Fibroblast of the aortic adventitia (primary cell): ENCODE results near the gene DPY19L1. TPM values are rescaled to one million over a fixed set of nuclear protein-coding genes. Genes with fewer than 3 reads are reported as not detected.
A peak's percentile ranks its signal among the peaks of the same experiment; 100 is the strongest.
"Not testable (repeated sequence)": the region's sequence is repeated elsewhere in the genome, so short reads cannot be mapped to it uniquely, and the experiment has no call there.

Experiments
- DNase-seq: peaks from one replicate; pipeline ENCODE4 v3.0.0-alpha.2; 2010; ENCODE audit warnings: low read depth
- H3K4me3 ChIP-seq: 2 replicates; pipeline ENCODE4 v1.5.1; 2011; ENCODE audit warnings: low read depth, mild to moderate bottlenecking, control low read depth, low read length, moderate library complexity
- total RNA-seq: library from RNA; depleted of rRNA; stranded (reverse); fragments of >200 nt; gene quantifications from 2 replicates; pipeline ENCODE4 v1.2.3, GENCODE V29; 2012; ENCODE audit warnings: low replicate concordance
- TF ChIP-seq, protein P1 (sequence below): IDR thresholded peaks from 2 replicates; pipeline ENCODE4 v1.5.1; 2011; ENCODE audit warnings: mild to moderate bottlenecking, low read length, control low read depth, inconsistent platforms; ENCODE audit not compliant: insufficient read depth

The DPY19L1 gene
- total RNA-seq, 1 donor, result 55.2 TPM

DNA sequence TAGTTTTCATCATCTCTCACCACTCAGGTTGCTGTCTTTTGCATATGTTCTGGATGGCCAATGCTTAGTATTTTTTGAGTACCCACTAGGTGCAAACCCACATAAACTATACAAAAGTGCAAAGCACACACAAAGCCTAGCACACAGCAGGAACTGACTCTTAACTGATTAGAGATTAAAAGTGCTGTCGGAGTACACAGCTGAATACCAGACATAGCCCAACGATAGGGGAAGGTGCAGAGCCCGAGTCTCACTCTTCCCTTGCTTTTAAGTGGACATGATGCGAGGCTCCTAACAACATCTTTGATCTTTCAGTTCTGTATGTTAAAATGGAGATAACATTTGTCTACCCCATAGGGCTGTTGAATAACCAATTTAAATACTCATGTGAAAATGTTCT is 90.8 kb downstream of the DPY19L1 start:
- TF ChIP-seq, protein P1, sequence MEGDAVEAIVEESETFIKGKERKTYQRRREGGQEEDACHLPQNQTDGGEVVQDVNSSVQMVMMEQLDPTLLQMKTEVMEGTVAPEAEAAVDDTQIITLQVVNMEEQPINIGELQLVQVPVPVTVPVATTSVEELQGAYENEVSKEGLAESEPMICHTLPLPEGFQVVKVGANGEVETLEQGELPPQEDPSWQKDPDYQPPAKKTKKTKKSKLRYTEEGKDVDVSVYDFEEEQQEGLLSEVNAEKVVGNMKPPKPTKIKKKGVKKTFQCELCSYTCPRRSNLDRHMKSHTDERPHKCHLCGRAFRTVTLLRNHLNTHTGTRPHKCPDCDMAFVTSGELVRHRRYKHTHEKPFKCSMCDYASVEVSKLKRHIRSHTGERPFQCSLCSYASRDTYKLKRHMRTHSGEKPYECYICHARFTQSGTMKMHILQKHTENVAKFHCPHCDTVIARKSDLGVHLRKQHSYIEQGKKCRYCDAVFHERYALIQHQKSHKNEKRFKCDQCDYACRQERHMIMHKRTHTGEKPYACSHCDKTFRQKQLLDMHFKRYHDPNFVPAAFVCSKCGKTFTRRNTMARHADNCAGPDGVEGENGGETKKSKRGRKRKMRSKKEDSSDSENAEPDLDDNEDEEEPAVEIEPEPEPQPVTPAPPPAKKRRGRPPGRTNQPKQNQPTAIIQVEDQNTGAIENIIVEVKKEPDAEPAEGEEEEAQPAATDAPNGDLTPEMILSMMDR, result no peak
- H3K4me3 ChIP-seq, result no peak overlapping the region
- no peak for DNase-seq

DNA sequence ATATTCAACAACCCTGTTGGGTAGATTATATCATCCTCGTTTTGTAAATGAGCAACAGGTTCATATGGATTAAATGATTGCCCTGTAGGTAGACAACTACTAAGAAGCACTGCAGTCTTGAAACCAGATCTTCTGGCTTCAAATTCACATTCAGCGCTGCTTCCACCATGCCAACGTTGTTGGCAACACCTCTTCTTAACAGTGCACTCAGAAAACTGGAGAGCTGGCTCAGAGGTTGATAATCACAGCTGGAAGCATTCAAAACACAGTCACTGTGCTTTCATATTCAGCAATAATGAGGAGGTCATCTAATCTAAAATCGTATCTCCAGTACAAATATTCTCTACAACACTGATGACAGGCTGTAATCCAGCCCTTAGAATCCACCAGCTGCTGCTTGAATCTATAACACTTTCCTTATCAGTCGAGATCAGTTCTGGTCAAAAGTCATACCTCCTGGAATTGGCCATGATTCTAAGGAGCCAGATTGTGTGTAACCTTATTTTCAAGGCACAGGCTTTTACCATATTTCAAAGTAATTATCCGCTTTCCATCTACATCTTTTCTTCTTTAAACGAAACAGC is 91.3 kb downstream of the DPY19L1 start:
- H3K4me3 ChIP-seq, DNase-seq: not testable (repeated sequence)

DNA sequence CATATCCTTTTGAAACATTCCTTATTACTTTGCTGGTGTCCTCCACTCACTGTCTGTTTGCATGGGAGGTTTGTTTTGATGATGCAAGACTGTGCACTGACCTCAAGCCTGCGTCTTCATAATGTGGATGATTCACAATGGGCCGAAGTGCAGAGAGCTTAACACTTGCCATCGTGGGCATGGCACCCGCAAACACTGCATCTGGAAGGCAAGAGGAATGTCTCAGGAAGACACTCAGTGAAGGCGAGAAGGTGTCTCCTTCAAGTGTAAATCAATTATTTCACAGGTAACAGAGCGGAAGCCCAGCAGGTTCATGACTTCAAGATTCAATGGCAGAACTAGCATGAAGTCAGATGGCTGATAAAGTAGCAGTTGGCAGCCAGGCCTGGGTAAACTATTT is 98.1 kb downstream of the DPY19L1 start:
- H3K4me3 ChIP-seq, result no peak overlapping the region
- DNase-seq, result no peak
- TF ChIP-seq, protein P1, result no peak

DNA sequence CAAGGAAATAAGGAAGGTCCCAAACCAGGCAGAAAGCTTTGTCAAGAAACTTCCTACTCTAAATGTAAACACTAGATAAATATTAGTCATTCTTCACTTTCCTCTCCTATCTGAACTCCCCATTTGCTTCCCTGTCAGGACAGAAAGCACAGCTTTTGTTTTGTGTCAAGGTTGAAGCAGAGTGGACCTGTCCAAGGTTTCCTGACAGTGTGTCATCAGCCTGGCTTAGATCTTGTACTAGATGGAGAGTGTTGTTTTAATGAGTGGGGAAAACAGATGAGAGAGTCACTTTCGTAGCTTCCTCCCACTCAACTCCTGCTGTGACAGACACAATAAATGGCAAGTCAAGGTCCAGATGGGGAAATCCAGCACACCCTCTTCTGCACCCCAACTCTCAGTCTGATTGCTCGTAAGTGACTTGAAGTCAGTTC is 101.5 kb downstream of the DPY19L1 start:
- H3K4me3 ChIP-seq, DNase-seq: not testable (repeated sequence)

DNA sequence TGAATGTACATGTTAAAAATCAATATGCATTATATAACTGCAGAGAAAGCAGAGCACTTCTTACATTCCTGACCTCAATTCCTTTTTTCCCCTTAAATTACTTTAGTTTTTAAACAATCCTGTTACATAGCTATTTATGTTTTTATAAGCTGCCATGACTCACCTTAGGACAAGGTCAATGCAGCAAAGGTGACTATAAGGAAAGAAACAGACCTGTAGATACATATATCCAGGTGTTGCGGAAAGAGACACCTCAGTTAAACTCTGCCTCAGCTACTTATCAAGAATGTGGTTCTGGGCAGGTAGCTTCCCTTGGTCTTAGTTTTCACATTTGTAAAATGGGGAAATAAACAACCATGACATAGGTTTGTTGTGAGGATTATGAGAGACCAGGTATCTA is 105.5 kb downstream of the DPY19L1 start:
- TF ChIP-seq, protein P1, result no peak
- DNase-seq, result no peak
- H3K4me3 ChIP-seq, result no peak overlapping the region

DNA sequence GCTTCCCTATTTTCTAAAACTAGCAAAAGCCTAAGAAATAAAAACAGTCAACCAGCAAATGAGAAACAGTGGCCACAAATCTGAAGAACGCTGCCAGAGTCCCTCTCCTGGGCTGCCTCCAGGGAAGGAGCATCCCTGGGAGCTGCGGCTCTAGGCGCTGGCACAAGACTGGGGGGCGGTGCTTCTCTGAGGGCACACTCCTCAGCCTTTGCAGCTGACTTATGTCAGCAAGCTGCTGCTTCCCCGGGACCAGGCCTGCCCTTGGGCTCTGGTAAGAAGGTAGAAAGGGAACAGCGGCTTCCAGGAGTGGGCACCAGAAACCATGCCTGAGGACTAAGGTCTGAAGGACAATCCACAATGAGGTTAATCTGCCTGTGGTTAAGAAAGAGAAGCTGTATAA is 107.5 kb downstream of the DPY19L1 start:
- not testable (repeated sequence) for DNase-seq, H3K4me3 ChIP-seq

DNA sequence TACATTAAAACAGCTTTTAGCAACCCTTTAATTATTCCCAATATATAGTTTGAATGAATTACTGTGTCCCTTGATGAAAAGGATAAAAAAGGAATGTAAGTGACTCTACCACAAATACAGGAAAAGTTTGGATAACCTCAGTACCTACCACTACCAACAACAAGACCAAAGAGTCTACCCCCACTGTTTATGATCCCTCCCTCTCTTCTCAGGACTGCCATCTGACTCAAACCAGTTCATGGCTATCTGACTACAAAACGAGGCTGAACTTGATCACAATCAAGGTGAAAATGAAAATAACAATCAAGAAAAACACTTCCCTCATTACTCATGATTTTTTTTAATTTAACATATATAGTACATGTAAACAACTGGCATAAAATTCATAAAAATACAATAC is 108.7 kb downstream of the DPY19L1 start:
- DNase-seq, result no peak
- H3K4me3 ChIP-seq, result no peak overlapping the region
- TF ChIP-seq, protein P1, result no peak

DNA sequence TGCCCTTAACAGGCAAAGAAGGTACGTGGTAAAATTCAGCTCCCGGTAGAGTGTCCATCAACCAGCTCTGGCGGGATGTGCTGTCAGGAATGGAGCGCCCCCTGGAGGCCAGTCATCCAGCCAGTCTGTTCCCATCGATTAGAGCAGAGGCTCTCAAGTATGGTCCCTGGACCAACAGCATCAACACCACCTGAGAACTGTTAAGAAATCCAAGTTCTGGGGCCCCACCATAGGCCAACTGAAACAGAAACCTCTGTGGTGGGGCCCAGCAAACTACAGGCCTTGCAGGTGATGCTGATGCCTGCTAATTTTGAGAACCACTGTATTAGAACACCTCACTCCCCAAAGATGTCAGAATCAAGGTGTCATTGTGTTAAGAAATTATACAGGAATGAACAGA is 109.2 kb downstream of the DPY19L1 start:
- no peak overlapping the region for H3K4me3 ChIP-seq
- TF ChIP-seq, protein P1, result peak; percentile 32
- DNase-seq, result no peak

DNA sequence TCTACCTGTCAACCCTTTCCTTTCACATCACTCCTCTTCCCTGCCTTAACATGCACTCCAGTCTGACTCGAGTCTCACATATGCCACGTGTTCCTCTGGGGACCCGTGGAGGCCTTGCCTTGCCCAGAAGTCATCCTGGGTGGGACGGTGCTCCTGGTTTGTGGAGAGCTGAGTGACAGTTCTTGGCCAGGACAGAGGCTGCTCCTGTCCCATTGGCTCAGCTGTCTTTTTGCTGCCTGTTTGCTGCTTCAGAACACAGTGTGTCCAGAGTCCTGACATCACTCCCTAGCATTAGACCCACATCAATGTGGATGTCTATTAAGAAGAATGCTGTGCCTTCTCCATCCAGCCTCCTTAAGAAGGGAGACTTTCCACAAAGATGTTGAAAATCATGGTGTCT is 116.8 kb downstream of the DPY19L1 start:
- not testable (repeated sequence) for DNase-seq, H3K4me3 ChIP-seq

DNA sequence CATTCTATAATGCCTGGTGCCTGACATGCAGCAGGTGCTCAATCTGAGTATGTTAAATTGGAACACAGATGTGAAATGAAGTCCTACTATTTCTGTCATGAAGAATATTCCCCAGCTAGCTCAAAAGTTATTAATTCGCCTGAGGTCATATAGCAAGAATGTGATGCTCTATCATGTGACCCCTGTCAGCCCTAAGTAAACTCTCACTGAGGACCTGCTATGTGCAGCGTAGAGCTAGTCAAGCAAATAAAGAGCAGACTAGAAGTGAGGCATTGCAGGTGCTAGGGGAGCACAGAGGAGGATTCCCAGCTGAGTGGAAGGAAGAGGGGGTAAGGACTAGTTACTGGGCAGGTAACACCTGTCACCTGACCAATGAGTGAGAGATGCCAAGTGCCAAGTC is 118.2 kb downstream of the DPY19L1 start:
- H3K4me3 ChIP-seq, DNase-seq: not testable (repeated sequence)

DNA sequence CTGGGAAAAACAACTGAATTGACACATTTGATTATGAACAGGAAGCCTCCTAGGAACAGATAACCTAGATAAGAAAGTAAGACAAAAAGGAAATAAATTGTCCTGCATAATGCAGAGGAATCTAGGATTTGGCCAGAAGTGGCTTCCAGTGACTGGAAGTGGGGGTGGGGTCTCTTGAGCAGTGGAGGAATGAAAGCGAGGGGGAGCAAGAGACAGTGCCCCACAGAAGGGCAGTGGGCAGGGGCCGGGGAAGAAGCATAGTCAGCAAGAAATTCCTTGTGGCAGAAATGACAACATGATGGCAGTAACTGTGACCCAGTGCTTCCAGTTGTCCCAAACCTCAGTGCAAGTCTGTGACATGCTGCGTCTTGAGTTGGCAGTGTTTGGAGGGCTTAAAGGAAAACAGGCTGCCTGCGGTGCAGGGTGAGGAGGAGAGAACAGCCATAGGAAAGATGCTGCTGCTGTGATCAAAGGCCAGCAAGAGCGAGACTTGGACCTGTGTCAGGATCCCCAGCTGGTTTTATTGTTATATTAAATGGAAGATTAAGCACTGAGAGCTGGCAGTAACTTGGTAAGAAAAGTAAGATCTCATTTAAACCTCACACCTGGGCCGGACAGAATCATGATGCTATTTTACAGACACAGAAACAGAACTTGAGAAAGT is 119.0 kb downstream of the DPY19L1 start:
- peak; percentile 4 for DNase-seq

DNA sequence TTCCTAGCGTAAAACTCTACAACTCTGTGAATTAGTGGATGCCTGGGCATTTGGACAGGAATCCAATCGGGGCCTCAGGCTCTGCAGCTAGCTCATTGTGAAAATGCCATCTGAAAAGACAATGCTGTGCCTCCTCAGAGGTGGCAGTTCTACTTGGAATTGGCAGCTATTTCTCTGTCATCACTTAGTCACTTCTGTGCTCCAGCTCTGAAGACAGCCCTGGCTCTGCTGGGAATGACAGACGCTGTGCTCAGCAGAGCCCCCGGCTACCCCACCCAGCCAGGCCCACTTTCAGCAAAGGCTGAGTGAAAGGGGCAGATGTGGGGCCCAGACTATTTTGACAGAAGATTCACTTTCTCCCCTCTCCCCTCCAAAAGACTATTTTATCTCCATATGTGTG is 119.8 kb downstream of the DPY19L1 start:
- DNase-seq, H3K4me3 ChIP-seq: not testable (repeated sequence)

More for the DNA sequence above, 119.0 kb downstream of the DPY19L1 start:
- not testable (repeated sequence) for H3K4me3 ChIP-seq
